ENCODE results near the gene ADARB2.

- TF ChIP-seq POLR2AphosphoS5 (IDR thresholded peaks at IDR 0.05) (no peak), POLR2A (IDR thresholded peaks at IDR 0.05) (no peak), EP300 (IDR thresholded peaks at IDR 0.05; ENCODE audit: low read depth) (no peak)
- TF ChIP-seq, protein P1, sequence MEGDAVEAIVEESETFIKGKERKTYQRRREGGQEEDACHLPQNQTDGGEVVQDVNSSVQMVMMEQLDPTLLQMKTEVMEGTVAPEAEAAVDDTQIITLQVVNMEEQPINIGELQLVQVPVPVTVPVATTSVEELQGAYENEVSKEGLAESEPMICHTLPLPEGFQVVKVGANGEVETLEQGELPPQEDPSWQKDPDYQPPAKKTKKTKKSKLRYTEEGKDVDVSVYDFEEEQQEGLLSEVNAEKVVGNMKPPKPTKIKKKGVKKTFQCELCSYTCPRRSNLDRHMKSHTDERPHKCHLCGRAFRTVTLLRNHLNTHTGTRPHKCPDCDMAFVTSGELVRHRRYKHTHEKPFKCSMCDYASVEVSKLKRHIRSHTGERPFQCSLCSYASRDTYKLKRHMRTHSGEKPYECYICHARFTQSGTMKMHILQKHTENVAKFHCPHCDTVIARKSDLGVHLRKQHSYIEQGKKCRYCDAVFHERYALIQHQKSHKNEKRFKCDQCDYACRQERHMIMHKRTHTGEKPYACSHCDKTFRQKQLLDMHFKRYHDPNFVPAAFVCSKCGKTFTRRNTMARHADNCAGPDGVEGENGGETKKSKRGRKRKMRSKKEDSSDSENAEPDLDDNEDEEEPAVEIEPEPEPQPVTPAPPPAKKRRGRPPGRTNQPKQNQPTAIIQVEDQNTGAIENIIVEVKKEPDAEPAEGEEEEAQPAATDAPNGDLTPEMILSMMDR (IDR thresholded peaks at IDR 0.05), result no peak
Measured at GRCh38 chr10:1390200-1390599, 347.1 kb downstream of the ADARB2 start.
